WTC11 (cell line): Measurements from ENCODE around the gene ZSCAN10.

Experiments
- CREM ChIP-seq: sonication (generic); formaldehyde crosslinking; IDR thresholded peaks from 2 replicates; pipeline ENCODE4 v1.8.1; 2022; ENCODE audit warnings: mild to moderate bottlenecking, missing genetic modification reagents, moderate library complexity
- ZNF396 ChIP-seq: fragments of 250-450 bp; sonication (Bioruptor Pico); IDR thresholded peaks from 2 replicates; pipeline ENCODE4 v1.8.0; 2021; ENCODE audit warnings: mild to moderate bottlenecking, moderate library complexity, borderline replicate concordance
- TF ChIP-seq, protein P1 (sequence below): fragments of 250-450 bp; sonication (Bioruptor Pico); conservative IDR thresholded peaks from 2 replicates; pipeline ENCODE4 v1.9.0; 2021; ENCODE audit warnings: mild to moderate bottlenecking
- TF ChIP-seq, protein P2 (sequence below): sonication (generic); formaldehyde crosslinking; IDR thresholded peaks from 2 replicates; pipeline ENCODE4 v1.8.0; 2022; ENCODE audit warnings: mild to moderate bottlenecking, missing genetic modification reagents

DNA sequence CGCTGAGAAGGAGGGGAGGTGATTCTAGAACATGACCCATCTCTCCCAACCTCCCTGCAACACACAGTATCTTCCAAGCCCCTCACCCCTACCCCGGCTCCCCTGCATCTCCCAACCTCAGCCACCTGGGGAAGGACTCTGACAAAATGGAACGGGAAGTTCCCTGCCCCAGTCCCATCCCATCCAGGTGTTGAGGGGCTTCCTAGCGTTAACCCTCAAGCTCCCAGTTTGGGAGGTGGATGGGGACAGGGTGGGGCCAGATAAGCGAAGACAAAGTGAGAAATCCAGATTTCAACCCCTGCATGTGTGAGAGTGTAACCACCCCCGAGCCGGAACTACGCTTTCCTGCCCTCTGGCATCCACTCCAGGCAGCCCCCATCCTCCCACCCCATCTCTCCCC lies 1.8 kb downstream of the ZSCAN10 start:
- TF ChIP-seq, protein P1, sequence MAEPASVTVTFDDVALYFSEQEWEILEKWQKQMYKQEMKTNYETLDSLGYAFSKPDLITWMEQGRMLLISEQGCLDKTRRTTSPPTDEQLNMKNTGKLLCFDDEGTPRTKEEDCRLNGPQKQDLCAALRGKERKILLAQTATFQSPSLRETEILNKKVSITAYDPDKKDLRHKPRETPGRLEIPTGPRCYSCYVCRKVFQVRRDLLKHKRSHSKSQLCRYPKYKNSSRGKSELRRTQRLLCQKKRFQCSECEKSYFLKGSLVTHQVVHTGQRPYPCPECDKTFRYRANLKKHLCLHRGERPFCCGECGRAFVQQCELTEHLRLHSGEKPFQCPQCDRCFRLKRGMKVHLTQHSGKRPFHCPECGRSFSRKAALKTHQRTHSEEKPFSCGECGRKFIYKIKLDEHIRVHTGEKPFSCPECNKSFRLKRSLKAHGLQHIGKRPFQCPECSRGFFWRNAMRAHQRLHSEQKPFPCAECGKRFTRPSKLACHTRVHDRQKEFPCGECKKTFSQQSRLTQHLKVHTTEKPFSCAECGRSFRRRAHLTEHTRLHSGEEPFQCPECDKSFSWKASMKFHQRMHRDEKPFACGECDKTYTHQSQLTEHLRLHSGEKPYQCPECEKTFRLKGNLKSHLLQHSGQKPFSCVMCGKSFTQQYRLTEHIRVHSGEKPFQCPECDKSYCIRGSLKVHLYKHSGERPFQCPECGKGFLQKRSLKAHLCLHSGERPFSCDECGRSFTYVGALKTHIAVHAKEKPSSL (CRISPR knock-in tag): no peak
- no peak for TF ChIP-seq ZNF396
- no peak for TF ChIP-seq CREM (CRISPR knock-in tag)
- TF ChIP-seq, protein P2, sequence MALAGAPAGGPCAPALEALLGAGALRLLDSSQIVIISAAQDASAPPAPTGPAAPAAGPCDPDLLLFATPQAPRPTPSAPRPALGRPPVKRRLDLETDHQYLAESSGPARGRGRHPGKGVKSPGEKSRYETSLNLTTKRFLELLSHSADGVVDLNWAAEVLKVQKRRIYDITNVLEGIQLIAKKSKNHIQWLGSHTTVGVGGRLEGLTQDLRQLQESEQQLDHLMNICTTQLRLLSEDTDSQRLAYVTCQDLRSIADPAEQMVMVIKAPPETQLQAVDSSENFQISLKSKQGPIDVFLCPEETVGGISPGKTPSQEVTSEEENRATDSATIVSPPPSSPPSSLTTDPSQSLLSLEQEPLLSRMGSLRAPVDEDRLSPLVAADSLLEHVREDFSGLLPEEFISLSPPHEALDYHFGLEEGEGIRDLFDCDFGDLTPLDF: no peak
